NCI-H2171 treated with DMSO at 0.1 percent for 48 hours (cell line): ENCODE measurements around the gene SYVN1.
"Not testable (repeated sequence)": the region's sequence is repeated elsewhere in the genome, so short reads cannot be mapped to it uniquely, and the experiment has no call there.

Experiments used
- DNase-seq: peaks from one replicate; lab custom pipeline; 2025; lab: John Stamatoyannopoulos, UW

Gene SYVN1

GRCh38 chr11:65151331-65151899 is 17.1 kb upstream of the SYVN1 start:
- DNase-seq: no peak

- peak; percentile 78 for DNase-seq
Measured at GRCh38 chr11:65150509-65151299, 16.4 kb upstream of the SYVN1 start.

GRCh38 chr11:65150131-65150508 is 15.8 kb upstream of the SYVN1 start:
- DNase-seq: not testable (repeated sequence)

- DNase-seq: peak; percentile 80
Measured at GRCh38 chr11:65148657-65149056, 14.3 kb upstream of the SYVN1 start.

- no peak for DNase-seq
Measured at GRCh38 chr11:65147352-65148075, 13.2 kb upstream of the SYVN1 start.

- DNase-seq: no peak
Measured at GRCh38 chr11:65141896-65142494, 7.7 kb upstream of the SYVN1 start.

- no peak for DNase-seq
Measured at GRCh38 chr11:65136515-65137096, 2.3 kb upstream of the SYVN1 start.

- DNase-seq: no peak
Measured at GRCh38 chr11:65135633-65136145, 1.4 kb upstream of the SYVN1 start.

GRCh38 chr11:65134952-65135632 is 773 bp upstream of the SYVN1 start:
- DNase-seq: peak; percentile 97

GRCh38 chr11:65133724-65134123 is 595 bp downstream of the SYVN1 start:
- DNase-seq: no peak

GRCh38 chr11:65132988-65133700 is 1.2 kb downstream of the SYVN1 start:
- no peak for DNase-seq

GRCh38 chr11:65132238-65132987 is 1.9 kb downstream of the SYVN1 start:
- no peak for DNase-seq

GRCh38 chr11:65131895-65132237 is 2.5 kb downstream of the SYVN1 start:
- DNase-seq: no peak

- DNase-seq: no peak
Measured at GRCh38 chr11:65131417-65131776, 2.9 kb downstream of the SYVN1 start.

GRCh38 chr11:65130631-65131416 is 3.5 kb downstream of the SYVN1 start:
- DNase-seq: no peak

GRCh38 chr11:65129649-65130441 is 4.5 kb downstream of the SYVN1 start:
- no peak for DNase-seq

- DNase-seq: no peak
Measured at GRCh38 chr11:65128182-65129145, 5.9 kb downstream of the SYVN1 start.
